ENCODE results near the gene HTR3D.

- TF ChIP-seq POLR2AphosphoS5 (IDR thresholded peaks at IDR 0.05; ENCODE audit: low read depth, low read length) (no peak), POLR2A (IDR thresholded peaks at IDR 0.05; ENCODE audit: low read depth, low read length) (no peak), TAF1 (IDR thresholded peaks at IDR 0.05; ENCODE audit: borderline replicate concordance, low read depth, low read length) (no peak)
These were observed 44.4 kb downstream of the HTR3D start for GRCh38 chr3:184075901-184076300.

Measured in GM12892 (cell line).